GM12891 (cell line): ENCODE data around the gene C16orf87.

Source experiments
- POLR2A ChIP-seq: IDR thresholded peaks from 2 replicates; pipeline ENCODE4 v1.6.1; 2011; ENCODE audit warnings: low read depth, low read length, control low read depth
- POLR2AphosphoS5 ChIP-seq: IDR thresholded peaks from 2 replicates; pipeline ENCODE4 v1.6.1; 2011; ENCODE audit warnings: low read depth, low read length, control low read depth
- SPI1 ChIP-seq: IDR thresholded peaks from 2 replicates; pipeline ENCODE4 v1.6.1; 2011; ENCODE audit warnings: low read depth, low read length, control low read depth
- TAF1 ChIP-seq: IDR thresholded peaks from 2 replicates; pipeline ENCODE4 v1.6.1; 2011; ENCODE audit warnings: low read depth, low read length, control low read depth

GRCh38 chr16:46862555-46863447 lies 31.8 kb upstream of the C16orf87 start:
- TF ChIP-seq SPI1 (no peak), POLR2A (no peak), POLR2AphosphoS5 (no peak), TAF1 (no peak)
